Transverse colon (tissue), 4 donors: Measurements from ENCODE around the gene SCAP. TPM values are rescaled to one million over a fixed set of nuclear protein-coding genes. Genes with fewer than 3 reads are reported as not detected.

Source experiments
- DNase-seq: peaks from one replicate; pipeline ENCODE4 v3.0.0-alpha.2; 2019
- H3K27ac ChIP-seq, 4 donors: fragments of 200-600 bp; sonication (generic); 2 replicates each; pipeline ENCODE4 v1.5.1; 2016 to 2018; ENCODE audit warnings: inconsistent platforms in 4 of 4
- H3K27me3 ChIP-seq: fragments of 200-600 bp; sonication (generic); 2 replicates; pipeline ENCODE4 v1.5.1; 2017; ENCODE audit warnings: inconsistent platforms
- H3K36me3 ChIP-seq, 4 donors: fragments of 200-600 bp; sonication (generic); 2 replicates each; pipeline ENCODE4 v1.5.1; 2017 to 2019; ENCODE audit warnings: inconsistent platforms in 4 of 4
- H3K4me1 ChIP-seq, 4 donors: fragments of 200-600 bp; sonication (generic); 2 replicates each; pipeline ENCODE4 v1.5.1; 2017 to 2020; ENCODE audit warnings: inconsistent platforms in 4 of 4
- H3K4me3 ChIP-seq, 4 donors: fragments of 200-600 bp; sonication (generic); 1 replicate in 1 of 4; 2 replicates in 3 of 4; pipeline versions ENCODE4 v1.5.1 to v1.6.1; 2017 to 2019; ENCODE audit warnings: inconsistent platforms in 4 of 4
- H3K9me3 ChIP-seq, 2 donors: fragments of 200-600 bp; sonication (generic); 2 replicates each; pipeline ENCODE4 v1.5.1; 2017 to 2019; ENCODE audit warnings: inconsistent platforms in 2 of 2
- EP300 ChIP-seq: sonication (generic); formaldehyde crosslinking; IDR thresholded peaks from one replicate; pipeline ENCODE4 v1.6.1; 2017; ENCODE audit warnings: antibody characterized with exemption, low read depth
- POLR2A ChIP-seq: fragments of 450-650 bp; IDR thresholded peaks from one replicate; pipeline ENCODE4 v1.6.1; 2016; ENCODE audit warnings: antibody characterized with exemption, mild to moderate bottlenecking, moderate library complexity
- POLR2AphosphoS5 ChIP-seq, 3 donors: sonication (generic); formaldehyde crosslinking; IDR thresholded peaks; one replicate each; pipeline ENCODE4 v1.6.1; 2016; ENCODE audit warnings: antibody characterized with exemption in 3 of 3
- WGBS, 2 donors: methylation state at CpG; one replicate each; pipeline ENCODE4 v1.1.5; 2018; ENCODE audit warnings: low coverage in 1 of 2; 5-methylcytosine and 5-hydroxymethylcytosine counted together
- in situ Hi-C, 4 donors: fragments of 200-750 bp; cut with MboI; loops; one replicate each; pipeline versions ENCODE4 v1.15.0 to v1.15.1; 2017; ENCODE audit warnings: low sequenced_read_pairs in 3 of 4, low pct_ligation_motif_present in 1 of 4, low pct_unique_long_range_greater_than_20kb in 1 of 4
- intact Hi-C: fragments of 100-400 bp; cut with DNase I; formaldehyde crosslinking; loops from one replicate; pipeline ENCODE4 v1.15.1; 2023; ENCODE audit warnings: low total_unique reads
- total RNA-seq, 4 donors: library from RNA; depleted of rRNA; stranded (reverse); fragments of >200 nt; gene quantifications; one replicate each; pipeline ENCODE4 v1.1.0, GENCODE V29; 2016
- TF ChIP-seq, protein P1 (sequence below), 5 experiments: fragments of 200-600 bp in 3 of 5; fragments of 450-650 bp in 2 of 5; sonication (generic) in 3 of 5; IDR thresholded peaks; 1 replicate in 2 of 5; 2 replicates in 3 of 5; pipeline ENCODE4 v1.5.1; 2016 to 2017; ENCODE audit warnings: antibody characterized with exemption in 5 of 5, inconsistent platforms in 3 of 5, mild to moderate bottlenecking in 2 of 5, moderate library complexity in 1 of 5

The SCAP gene
- total RNA-seq, 4 donors from 2014 or later, result 160 to 288 (median 198) TPM

DNA sequence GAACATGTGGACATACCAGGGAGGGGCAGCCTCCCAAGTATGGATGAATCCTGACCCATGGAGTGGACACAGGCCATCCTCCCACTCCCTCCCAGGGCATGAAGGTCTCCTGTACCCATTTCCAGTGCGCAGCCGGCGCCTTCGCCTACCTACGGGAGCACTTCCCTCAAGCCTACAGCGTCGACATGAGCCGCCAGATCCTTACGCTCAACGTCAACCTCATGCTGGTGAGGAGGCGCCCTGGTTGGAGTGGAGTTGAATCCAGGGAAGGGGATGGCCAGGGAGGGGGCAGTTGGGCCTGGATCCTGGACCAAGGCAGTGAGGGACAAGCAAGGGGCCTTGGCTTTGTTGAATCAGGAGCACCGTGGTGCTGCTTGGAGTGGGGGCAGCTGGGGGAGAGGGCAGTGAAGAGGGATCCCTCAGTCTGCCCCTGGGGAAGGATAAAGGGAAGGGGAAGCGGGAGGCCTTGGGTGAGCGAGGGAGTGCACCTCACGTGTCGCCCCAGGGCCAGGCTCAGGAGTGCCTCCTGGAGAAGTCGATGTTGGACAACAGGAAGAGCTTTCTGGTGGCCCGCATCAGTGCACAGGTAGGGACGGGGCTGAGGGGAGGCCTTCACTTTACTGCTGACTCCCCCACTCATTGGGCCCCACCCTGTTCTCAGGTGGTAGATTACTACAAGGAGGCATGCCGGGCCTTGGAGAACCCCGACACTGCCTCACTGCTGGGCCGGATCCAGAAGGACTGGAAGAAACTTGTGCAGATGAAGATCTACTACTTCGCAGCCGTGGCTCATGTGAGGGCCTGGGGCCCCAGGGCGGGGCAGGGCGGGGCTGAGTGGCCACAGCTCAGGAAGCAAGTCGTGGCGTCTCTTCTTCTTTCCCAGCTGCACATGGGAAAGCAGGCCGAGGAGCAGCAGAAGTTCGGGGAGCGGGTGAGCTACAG, 69.7 kb downstream of the SCAP start:
- DNase-seq, result no peak
- Histone ChIP-seq H3K27me3 (no peaks in the 10 kb centered on the region), H3K4me3 (no peak overlapping the region), H3K27ac (peak overlapping the region in 3 of 4 donors; percentile 35 to 69 (median 49)), H3K9me3 (no peaks in the 10 kb centered on the region), H3K4me1 (peaks cover 8 to 21% (median 12%) of the 10 kb centered on the region in 4 donors), H3K36me3 (peaks cover 0 to 20% (median 3%) of the 10 kb centered on the region in 4 donors)
- in situ Hi-C loops (loop anchor here in 1 of 4 donors (25.0 kb wide), 1 partner anchor 381 kb away; the partner anchor contains the start of gene SMARCC1), intact Hi-C loops (no loop called here)
- TF ChIP-seq POLR2AphosphoS5 (IDR thresholded peaks at IDR 0.05) (no peak), POLR2A (no peak)
- TF ChIP-seq, protein P1, sequence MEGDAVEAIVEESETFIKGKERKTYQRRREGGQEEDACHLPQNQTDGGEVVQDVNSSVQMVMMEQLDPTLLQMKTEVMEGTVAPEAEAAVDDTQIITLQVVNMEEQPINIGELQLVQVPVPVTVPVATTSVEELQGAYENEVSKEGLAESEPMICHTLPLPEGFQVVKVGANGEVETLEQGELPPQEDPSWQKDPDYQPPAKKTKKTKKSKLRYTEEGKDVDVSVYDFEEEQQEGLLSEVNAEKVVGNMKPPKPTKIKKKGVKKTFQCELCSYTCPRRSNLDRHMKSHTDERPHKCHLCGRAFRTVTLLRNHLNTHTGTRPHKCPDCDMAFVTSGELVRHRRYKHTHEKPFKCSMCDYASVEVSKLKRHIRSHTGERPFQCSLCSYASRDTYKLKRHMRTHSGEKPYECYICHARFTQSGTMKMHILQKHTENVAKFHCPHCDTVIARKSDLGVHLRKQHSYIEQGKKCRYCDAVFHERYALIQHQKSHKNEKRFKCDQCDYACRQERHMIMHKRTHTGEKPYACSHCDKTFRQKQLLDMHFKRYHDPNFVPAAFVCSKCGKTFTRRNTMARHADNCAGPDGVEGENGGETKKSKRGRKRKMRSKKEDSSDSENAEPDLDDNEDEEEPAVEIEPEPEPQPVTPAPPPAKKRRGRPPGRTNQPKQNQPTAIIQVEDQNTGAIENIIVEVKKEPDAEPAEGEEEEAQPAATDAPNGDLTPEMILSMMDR (IDR thresholded peaks at IDR 0.05), result no peak
- 84 to 100% methylated on average over 2 to 30 of the region's 31 CpGs for WGBS, 2 donors

DNA sequence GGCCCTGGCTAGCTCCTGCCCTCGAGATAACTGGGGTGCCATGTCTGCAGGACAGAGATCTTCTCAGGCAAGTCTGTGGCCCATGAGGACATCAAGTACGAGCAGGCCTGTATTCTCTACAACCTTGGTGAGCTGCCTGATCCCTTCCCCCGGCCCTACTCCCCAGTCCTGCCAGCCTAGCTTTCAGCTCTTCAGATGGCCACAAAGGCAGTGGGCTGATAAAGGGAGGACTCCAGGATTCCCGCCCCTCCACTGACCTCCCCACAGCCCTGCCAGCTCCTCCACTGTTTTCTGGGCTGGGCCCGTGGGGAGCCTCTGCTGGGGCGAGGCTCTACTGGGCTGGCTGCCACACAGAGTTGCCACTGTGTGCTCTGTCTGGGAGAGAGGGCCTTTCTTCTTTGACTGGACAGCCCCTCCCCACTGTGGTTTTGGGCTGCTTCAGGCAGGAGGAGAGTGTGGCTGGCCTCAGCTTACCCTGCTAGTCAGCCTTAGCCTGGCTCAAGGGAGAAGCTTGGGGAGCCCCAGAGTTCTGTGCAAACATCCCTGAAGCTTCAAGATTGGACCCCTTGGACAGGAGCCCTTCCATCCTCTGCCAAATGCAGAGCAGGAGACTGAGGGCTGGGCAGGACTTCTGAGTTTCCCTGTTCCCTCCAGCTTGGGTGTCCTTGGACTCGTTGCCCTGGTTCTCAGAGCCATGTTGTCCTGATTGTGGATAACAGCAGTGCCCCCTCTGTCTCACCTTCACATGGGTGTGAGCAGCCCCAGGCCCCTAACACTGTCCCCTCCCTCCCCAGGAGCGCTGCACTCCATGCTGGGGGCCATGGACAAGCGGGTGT, 70.6 kb downstream of the SCAP start:
- H3K36me3 ChIP-seq, result peaks cover 0 to 16% (median 2%) of the 10 kb centered on the region in 4 donors
- no peak overlapping the region for H3K4me3 ChIP-seq
- WGBS, 2 donors, result 75% methylated on average over 7 of the region's 9 CpGs; no CpG with 5 or more reads in 1 of the 2 donors
- in situ Hi-C loops (loop anchor here in 1 of 4 donors (25.0 kb wide), 1 partner anchor 382 kb away; the partner anchor contains the start of gene SMARCC1), intact Hi-C loops (no loop called here)
- no peaks in the 10 kb centered on the region for H3K27me3 ChIP-seq
- no peak for TF ChIP-seq POLR2A
- no peak for TF ChIP-seq POLR2AphosphoS5 (IDR thresholded peaks at IDR 0.05)
- peak overlapping the region; percentile 0 to 69 (median 42) for H3K27ac ChIP-seq
- no peaks in the 10 kb centered on the region for H3K9me3 ChIP-seq
- DNase-seq, result no peak
- peaks cover 8 to 21% (median 12%) of the 10 kb centered on the region in 4 donors for H3K4me1 ChIP-seq

DNA sequence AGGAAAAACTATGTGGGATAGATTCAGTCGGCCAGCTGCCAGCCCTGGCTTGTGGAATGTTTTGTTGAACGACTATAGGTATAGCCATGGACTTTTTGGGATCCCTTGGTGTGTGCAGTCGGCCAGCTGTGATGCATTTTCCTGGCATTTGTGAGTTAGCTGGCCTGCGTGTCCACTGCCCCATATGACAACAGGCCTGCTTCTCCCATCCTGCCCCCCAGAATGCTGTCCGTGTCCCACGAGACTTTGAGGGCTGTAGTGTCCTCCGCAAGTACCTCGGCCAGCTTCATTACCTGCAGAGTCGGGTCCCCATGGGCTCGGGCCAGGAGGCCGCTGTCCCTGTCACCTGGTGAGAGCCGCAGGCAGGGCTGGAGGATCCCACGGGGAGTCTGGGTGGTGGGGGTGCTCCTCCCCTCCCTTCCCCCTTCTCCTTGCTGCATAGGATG, 71.3 kb downstream of the SCAP start:
- no peaks in the 10 kb centered on the region for H3K27me3 ChIP-seq
- in situ Hi-C loops, result loop anchor here in 1 of 4 donors (25.0 kb wide), 1 partner anchor 383 kb away; the partner anchor contains the start of gene SMARCC1
- intact Hi-C loops, result no loop called here
- WGBS, 2 donors, result 79% methylated on average over 9 of the region's 13 CpGs; no CpG with 5 or more reads in 1 of the 2 donors
- H3K36me3 ChIP-seq, result peaks cover 0 to 19% (median 2%) of the 10 kb centered on the region in 4 donors
- TF ChIP-seq POLR2A (no peak), EP300 (no peak), POLR2AphosphoS5 (IDR thresholded peaks at IDR 0.05) (no peak)
- TF ChIP-seq, protein P1 (IDR thresholded peaks at IDR 0.05), result no peak
- H3K9me3 ChIP-seq, result no peaks in the 10 kb centered on the region
- H3K4me3 ChIP-seq, result no peak overlapping the region
- H3K4me1 ChIP-seq, result peaks cover 8 to 21% (median 12%) of the 10 kb centered on the region in 4 donors
- no peak for DNase-seq
- peak overlapping the region; percentile 0 to 69 (median 42) for H3K27ac ChIP-seq

DNA sequence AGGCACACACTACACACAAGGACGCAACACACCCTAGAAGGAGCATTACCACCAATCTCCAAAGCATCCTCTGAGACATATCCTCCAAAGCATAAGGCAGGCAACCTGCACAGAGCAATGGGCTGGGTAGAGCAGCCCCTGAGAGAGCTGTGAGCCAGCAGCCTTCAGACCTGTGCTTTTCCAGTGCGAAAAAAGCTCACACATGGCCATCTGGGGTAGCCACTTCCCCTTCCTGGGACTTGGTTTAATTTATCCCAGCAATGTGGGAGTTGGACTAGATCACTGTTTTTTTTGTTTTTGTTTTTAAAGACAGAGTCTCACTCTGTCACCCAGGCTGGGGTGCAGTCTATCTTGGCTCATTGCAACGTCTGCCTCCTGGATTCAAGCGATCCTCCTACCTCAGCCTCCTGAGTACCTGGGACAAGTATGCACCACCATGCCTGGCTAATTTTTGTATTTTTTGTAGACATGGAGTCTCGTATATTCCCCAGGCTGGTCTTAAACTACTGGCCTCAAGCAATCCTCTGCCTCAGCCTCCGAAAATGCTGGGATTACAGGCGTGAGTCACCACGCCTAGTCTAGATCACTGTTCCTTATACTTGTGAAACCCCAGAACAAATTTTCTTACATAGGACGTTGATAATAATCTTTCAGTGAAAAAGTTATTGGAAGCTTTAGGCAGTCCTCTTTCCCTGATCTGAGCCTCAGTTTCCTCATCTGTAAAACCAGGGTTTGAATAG, 76.0 kb downstream of the SCAP start:
- Histone ChIP-seq H3K9me3 (no peaks in the 10 kb centered on the region), H3K27ac (no peak overlapping the region), H3K27me3 (no peaks in the 10 kb centered on the region), H3K4me3 (no peak overlapping the region), H3K36me3 (peaks cover 0 to 7% (median 3%) of the 10 kb centered on the region in 4 donors), H3K4me1 (peaks cover 4 to 17% (median 5%) of the 10 kb centered on the region in 4 donors)
- intact Hi-C loops, result no loop called here
- DNase-seq, result no peak
- in situ Hi-C loops, result loop anchor here in 1 of 4 donors (25.0 kb wide), 1 partner anchor 388 kb away; the partner anchor contains the start of gene SMARCC1
- TF ChIP-seq POLR2AphosphoS5 (IDR thresholded peaks at IDR 0.05), result no peak
- TF ChIP-seq EP300, result no peak
- TF ChIP-seq POLR2A, result no peak
- TF ChIP-seq, protein P1 (IDR thresholded peaks at IDR 0.05), result no peak
- WGBS, 2 donors, result 90 to 91% methylated on average over 2 to 9 of the region's 9 CpGs
